SH-SY5Y (cell line): ENCODE measurements around the gene NUP214.

Experiments
- GATA2 ChIP-seq: IDR thresholded peaks from 2 replicates; pipeline ENCODE4 v1.6.1; 2011; ENCODE audit warnings: mild to moderate bottlenecking, low read depth, low read length
- GATA3 ChIP-seq: IDR thresholded peaks from 2 replicates; pipeline ENCODE4 v1.6.1; 2011; ENCODE audit warnings: low read depth, mild to moderate bottlenecking, low read length, moderate library complexity

DNA sequence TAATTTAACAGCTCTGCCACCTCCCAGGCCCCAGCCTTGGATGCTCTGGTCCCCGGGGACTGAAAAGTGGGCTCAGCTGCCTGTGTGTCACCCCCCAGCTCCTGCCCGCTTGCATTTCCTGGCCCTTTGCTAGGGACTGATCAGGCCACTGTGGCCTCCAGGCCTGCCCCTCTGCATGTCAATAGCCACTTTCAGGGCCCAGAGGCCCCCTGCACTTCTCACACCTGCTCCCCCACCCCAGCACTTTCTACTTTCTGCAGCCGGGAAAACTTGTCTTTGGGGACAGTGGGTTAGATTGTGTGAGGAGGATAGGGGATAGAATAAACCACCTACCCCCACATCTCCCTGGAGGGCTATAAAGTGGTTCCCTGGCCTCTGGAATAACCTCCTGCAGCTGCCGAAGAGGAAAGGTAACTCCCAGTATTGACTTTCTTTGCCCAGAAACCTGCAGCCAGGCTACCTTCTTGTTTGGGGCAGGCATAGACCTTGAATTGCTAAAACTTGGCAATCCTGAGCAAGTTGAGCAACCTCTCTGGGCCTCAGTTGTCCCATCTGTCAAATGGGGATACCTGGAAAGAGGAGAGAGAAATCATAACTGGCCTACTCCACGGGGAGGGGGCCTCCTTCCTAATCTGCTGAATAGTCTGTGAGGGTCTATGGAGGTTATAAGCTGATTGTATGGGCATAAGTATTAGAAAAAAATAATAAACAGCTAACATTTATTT, 21.2 kb upstream of the NUP214 start:
- TF ChIP-seq GATA2 (no peak), GATA3 (no peak)
